Vagina (tissue), 2 donors: ENCODE measurements around the gene HTR3A.
"Not testable (repeated sequence)": the region's sequence is repeated elsewhere in the genome, so short reads cannot be mapped to it uniquely, and the experiment has no call there.

ENCODE experiments used
- CTCF ChIP-seq, 3 experiments: fragments of 450-650 bp in 2 of 3; fragments of 200-600 bp in 1 of 3; sonication (generic) in 1 of 3; IDR thresholded peaks; one replicate each; pipeline ENCODE4 v1.5.1; 2017 to 2019; ENCODE audit warnings: antibody characterized with exemption in 3 of 3, mild to moderate bottlenecking in 2 of 3, moderate library complexity in 2 of 3
- POLR2A ChIP-seq, 2 donors: fragments of 450-650 bp; IDR thresholded peaks; one replicate each; pipeline ENCODE4 v1.6.1; 2017; ENCODE audit warnings: antibody characterized with exemption in 2 of 2, mild to moderate bottlenecking in 2 of 2, moderate library complexity in 2 of 2
- POLR2AphosphoS5 ChIP-seq, 2 donors: sonication (generic); formaldehyde crosslinking; IDR thresholded peaks; one replicate each; pipeline ENCODE4 v1.9.0; 2017; ENCODE audit warnings: antibody characterized with exemption in 2 of 2, mild to moderate bottlenecking in 2 of 2, low read depth in 1 of 2; ENCODE audit not compliant: insufficient read depth in 1 of 2

GRCh38 chr11:113946162-113946561 is 28.7 kb upstream of the HTR3A start:
- not testable (repeated sequence) for TF ChIP-seq CTCF (IDR thresholded peaks at IDR 0.05); POLR2A (IDR thresholded peaks at IDR 0.05); POLR2AphosphoS5 (IDR thresholded peaks at IDR 0.05; ENCODE audit: insufficient read depth in 1 of 2, low read depth in 1 of 2)
